ENCODE results near the gene PXYLP1. TPM values are rescaled to one million over a fixed set of nuclear protein-coding genes. Genes with fewer than 3 reads are reported as not detected.

The PXYLP1 gene
- total and polyA plus RNA-seq, 9 of the 15 experiments (the other 6 are each of a cell fraction or from before 2014, with no cell fraction given), result 0.80 to 2.9 (median 1.3) TPM

DNA sequence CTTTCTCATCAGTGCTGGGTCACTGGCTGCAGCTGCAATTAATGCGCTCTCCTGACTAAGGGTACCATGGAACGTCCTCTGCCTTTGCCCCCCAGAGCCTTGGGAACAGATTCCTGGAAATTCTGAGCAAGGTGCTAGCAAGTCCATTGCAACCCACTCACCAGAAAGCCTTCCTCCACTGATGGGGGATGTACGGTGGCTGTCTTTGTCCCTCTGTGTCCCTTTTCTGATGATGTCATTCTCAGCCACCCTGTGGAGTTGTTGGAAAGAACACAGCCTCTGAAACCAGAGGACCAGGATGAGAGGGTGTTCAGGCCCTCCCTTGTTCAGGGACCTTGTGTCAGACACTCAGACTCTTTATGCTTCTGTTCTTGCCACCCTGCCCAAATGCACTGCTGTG is 98.6 kb downstream of the PXYLP1 start (continued):
- TF ChIP-seq, protein P1, sequence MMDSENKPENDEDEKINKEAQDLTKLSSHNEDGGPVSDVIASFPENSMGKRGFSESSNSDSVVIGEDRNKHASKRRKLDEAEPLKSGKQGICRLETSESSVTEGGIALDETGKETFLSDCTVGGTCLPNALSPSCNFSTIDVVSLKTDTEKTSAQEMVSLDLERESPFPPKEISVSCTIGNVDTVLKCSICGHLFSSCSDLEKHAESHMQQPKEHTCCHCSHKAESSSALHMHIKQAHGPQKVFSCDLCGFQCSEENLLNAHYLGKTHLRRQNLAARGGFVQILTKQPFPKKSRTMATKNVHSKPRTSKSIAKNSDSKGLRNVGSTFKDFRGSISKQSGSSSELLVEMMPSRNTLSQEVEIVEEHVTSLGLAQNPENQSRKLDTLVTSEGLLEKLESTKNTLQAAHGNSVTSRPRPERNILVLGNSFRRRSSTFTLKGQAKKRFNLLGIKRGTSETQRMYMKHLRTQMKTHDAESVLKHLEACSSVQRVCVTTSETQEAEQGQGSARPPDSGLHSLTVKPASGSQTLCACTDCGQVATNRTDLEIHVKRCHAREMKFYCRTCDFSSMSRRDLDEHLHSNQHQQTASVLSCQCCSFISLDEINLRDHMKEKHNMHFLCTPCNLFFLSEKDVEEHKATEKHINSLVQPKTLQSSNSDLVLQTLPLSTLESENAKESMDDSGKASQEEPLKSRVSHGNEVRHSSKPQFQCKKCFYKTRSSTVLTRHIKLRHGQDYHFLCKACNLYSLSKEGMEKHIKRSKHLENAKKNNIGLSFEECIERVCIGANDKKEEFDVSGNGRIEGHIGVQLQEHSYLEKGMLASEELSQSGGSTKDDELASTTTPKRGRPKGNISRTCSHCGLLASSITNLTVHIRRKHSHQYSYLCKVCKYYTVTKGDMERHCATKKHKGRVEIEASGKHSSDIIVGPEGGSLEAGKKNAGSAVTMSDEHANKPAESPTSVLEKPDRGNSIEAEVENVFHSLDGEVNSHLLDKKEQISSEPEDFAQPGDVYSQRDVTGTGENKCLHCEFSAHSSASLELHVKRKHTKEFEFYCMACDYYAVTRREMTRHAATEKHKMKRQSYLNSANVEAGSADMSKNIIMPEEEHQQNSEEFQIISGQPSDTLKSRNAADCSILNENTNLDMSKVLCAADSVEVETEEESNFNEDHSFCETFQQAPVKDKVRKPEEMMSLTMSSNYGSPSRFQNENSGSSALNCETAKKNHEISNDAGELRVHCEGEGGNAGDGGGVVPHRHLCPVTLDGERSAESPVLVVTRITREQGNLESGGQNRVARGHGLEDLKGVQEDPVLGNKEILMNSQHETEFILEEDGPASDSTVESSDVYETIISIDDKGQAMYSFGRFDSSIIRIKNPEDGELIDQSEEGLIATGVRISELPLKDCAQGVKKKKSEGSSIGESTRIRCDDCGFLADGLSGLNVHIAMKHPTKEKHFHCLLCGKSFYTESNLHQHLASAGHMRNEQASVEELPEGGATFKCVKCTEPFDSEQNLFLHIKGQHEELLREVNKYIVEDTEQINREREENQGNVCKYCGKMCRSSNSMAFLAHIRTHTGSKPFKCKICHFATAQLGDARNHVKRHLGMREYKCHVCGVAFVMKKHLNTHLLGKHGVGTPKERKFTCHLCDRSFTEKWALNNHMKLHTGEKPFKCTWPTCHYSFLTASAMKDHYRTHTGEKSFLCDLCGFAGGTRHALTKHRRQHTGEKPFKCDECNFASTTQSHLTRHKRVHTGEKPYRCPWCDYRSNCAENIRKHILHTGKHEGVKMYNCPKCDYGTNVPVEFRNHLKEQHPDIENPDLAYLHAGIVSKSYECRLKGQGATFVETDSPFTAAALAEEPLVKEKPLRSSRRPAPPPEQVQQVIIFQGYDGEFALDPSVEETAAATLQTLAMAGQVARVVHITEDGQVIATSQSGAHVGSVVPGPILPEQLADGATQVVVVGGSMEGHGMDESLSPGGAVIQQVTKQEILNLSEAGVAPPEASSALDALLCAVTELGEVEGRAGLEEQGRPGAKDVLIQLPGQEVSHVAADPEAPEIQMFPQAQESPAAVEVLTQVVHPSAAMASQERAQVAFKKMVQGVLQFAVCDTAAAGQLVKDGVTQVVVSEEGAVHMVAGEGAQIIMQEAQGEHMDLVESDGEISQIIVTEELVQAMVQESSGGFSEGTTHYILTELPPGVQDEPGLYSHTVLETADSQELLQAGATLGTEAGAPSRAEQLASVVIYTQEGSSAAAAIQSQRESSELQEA (IDR thresholded peaks at IDR 0.05; ENCODE audit: low read depth), result peak; percentile 75
- TF ChIP-seq NONO (IDR thresholded peaks at IDR 0.05; ENCODE audit: low read depth in 2 of 2, low read length in 1 of 2) (no peak), CEBPG (CRISPR knock-in tag; IDR thresholded peaks at IDR 0.05) (0 out of 2 replicates have a peak, but pooled peaks have one; percentile 7), CEBPG (tag; conservative IDR thresholded peaks at IDR 0.05 in 1 of 2, IDR thresholded peaks at IDR 0.05 in 1 of 2) (no peak), ATF7 (IDR thresholded peaks at IDR 0.05) (peak; percentile 83), ATF1 (CRISPR knock-in tag; IDR thresholded peaks at IDR 0.05) (peak; percentile 58), ATF1 (tag; IDR thresholded peaks at IDR 0.05) (peak; percentile 48), CXXC5 (CRISPR knock-in tag; IDR thresholded peaks at IDR 0.05) (0 out of 2 replicates have a peak, but pooled peaks have one; percentile 9)

All from K562 (cell line).